ENCODE results near the gene TACC3. TPM values are rescaled to one million over a fixed set of nuclear protein-coding genes. Genes with fewer than 3 reads are reported as not detected.

The TACC3 gene
- total RNA-seq, 2 donors from 2014 or later, result 195 to 295 TPM

- ATAC-seq (no peak), DNase-seq (ENCODE audit: low spot score in 2 of 2) (no peak)
- no peaks in the 10 kb centered on the region for H3K36me3 Mint-ChIP-seq
- no peak overlapping the region for H3K27ac Mint-ChIP-seq
- H3K9me3 Mint-ChIP-seq, result no peaks in the 10 kb centered on the region
Measured at GRCh38 chr4:1784789-1785591, 63.7 kb downstream of the TACC3 start.

- DNase-seq (ENCODE audit: low spot score in 2 of 2), result no peak
Measured at GRCh38 chr4:1785592-1785991, 64.3 kb downstream of the TACC3 start.

GRCh38 chr4:1786544-1787362 lies 65.4 kb downstream of the TACC3 start:
- ATAC-seq, result no peak

More at GRCh38 chr4:1785592-1785991, 64.3 kb downstream of the TACC3 start:
- Mint-ChIP-seq H3K9me3 (no peaks in the 10 kb centered on the region), H3K27ac (no peak overlapping the region), H3K36me3 (no peaks in the 10 kb centered on the region)
- ATAC-seq, result no peak

GRCh38 chr4:1787411-1788077 lies 66.2 kb downstream of the TACC3 start:
- DNase-seq (ENCODE audit: low spot score in 2 of 2), result no peak
- Mint-ChIP-seq H3K36me3 (no peaks in the 10 kb centered on the region), H3K9me3 (no peaks in the 10 kb centered on the region), H3K27ac (no peak overlapping the region)
- ATAC-seq, result no peak

More at GRCh38 chr4:1786544-1787362, 65.4 kb downstream of the TACC3 start:
- Mint-ChIP-seq H3K36me3 (no peaks in the 10 kb centered on the region), H3K27ac (no peak overlapping the region), H3K9me3 (no peaks in the 10 kb centered on the region)
- DNase-seq (ENCODE audit: low spot score in 2 of 2), result no peak

GRCh38 chr4:1788254-1788973 lies 67.1 kb downstream of the TACC3 start:
- H3K9me3 Mint-ChIP-seq, result no peaks in the 10 kb centered on the region
- H3K36me3 Mint-ChIP-seq, result no peaks in the 10 kb centered on the region
- ATAC-seq (no peak), DNase-seq (ENCODE audit: low spot score in 2 of 2) (no peak)
- no peak overlapping the region for H3K27ac Mint-ChIP-seq

GRCh38 chr4:1789552-1789951 lies 68.2 kb downstream of the TACC3 start:
- DNase-seq (ENCODE audit: low spot score in 2 of 2) (no peak), ATAC-seq (no peak)
- Mint-ChIP-seq H3K27ac (no peak overlapping the region), H3K9me3 (no peaks in the 10 kb centered on the region), H3K36me3 (no peaks in the 10 kb centered on the region)

GRCh38 chr4:1790005-1790404 lies 68.7 kb downstream of the TACC3 start:
- ATAC-seq (no peak), DNase-seq (ENCODE audit: low spot score in 2 of 2) (no peak)
- Mint-ChIP-seq H3K36me3 (no peaks in the 10 kb centered on the region), H3K27ac (no peak overlapping the region), H3K9me3 (no peaks in the 10 kb centered on the region)

GRCh38 chr4:1792158-1792831 lies 71.0 kb downstream of the TACC3 start:
- no peak for DNase-seq (ENCODE audit: low spot score in 2 of 2)
- H3K9me3 Mint-ChIP-seq, result no peaks in the 10 kb centered on the region
- no peaks in the 10 kb centered on the region for H3K36me3 Mint-ChIP-seq
- ATAC-seq, result no peak
- H3K27ac Mint-ChIP-seq, result no peak overlapping the region

- no peaks in the 10 kb centered on the region for H3K9me3 Mint-ChIP-seq
- no peak within 1 kb of the TSS for H3K27ac Mint-ChIP-seq
- peak; percentile 70 to 86 for ATAC-seq
- no peaks in the 10 kb centered on the region for H3K36me3 Mint-ChIP-seq
- peak in 1 of 2 donors; percentile 60 for DNase-seq (ENCODE audit: low spot score in 2 of 2)
Measured at GRCh38 chr4:1792832-1793495, 71.6 kb downstream of the TACC3 start, which contains the start of gene FGFR3. FGFR3 (plus strand) TSS chr4:1793293; CDS start chr4:1793935, 642 bp downstream.

- H3K36me3 Mint-ChIP-seq, result no peaks in the 10 kb centered on the region
- no peak overlapping the region for H3K27ac Mint-ChIP-seq
Measured at GRCh38 chr4:1793496-1793840, 72.1 kb downstream of the TACC3 start.

GRCh38 chr4:1793940-1794808 lies 72.9 kb downstream of the TACC3 start:
- no peak for DNase-seq (ENCODE audit: low spot score in 2 of 2)
- H3K36me3 Mint-ChIP-seq, result no peaks in the 10 kb centered on the region
- no peaks in the 10 kb centered on the region for H3K9me3 Mint-ChIP-seq
- H3K27ac Mint-ChIP-seq, result no peak overlapping the region
- ATAC-seq, result no peak

More at GRCh38 chr4:1793496-1793840, 72.1 kb downstream of the TACC3 start:
- H3K9me3 Mint-ChIP-seq, result no peaks in the 10 kb centered on the region
- ATAC-seq, result peak; percentile 23 to 66
- DNase-seq (ENCODE audit: low spot score in 2 of 2), result peak in 1 of 2 donors; percentile 50

All from activated naive CD4-positive, alpha-beta T cell treated with anti-CD3 and anti-CD28 coated beads, Interleukin-2, amount 50 U/mL, for 72 hours (primary cell).